Liver (tissue), 3 donors: ENCODE data around the gene MAGED1.

ENCODE experiments used
- FOXA2 ChIP-seq: IDR thresholded peaks from 2 replicates; pipeline ENCODE4 v1.6.1; 2016; ENCODE audit warnings: antibody characterized with exemption
- GABPA ChIP-seq, 2 donors: IDR thresholded peaks in 1 of 2; conservative IDR thresholded peaks in 1 of 2; 2 replicates each; pipeline ENCODE4 v1.6.1; 2016; ENCODE audit warnings: antibody characterized with exemption in 2 of 2, mild to moderate bottlenecking in 1 of 2, moderate library complexity in 1 of 2
- HNF4G ChIP-seq: IDR thresholded peaks from 2 replicates; pipeline ENCODE4 v1.6.1; 2016; ENCODE audit warnings: antibody characterized with exemption
- NR2F2 ChIP-seq: IDR thresholded peaks from 2 replicates; pipeline ENCODE4 v1.6.1; 2016; ENCODE audit warnings: antibody characterized with exemption
- RAD21 ChIP-seq, 2 donors: IDR thresholded peaks; 2 replicates each; pipeline ENCODE4 v1.6.1; 2016; ENCODE audit warnings: antibody characterized with exemption in 2 of 2, mild to moderate bottlenecking in 2 of 2
- TAF1 ChIP-seq: conservative IDR thresholded peaks from 2 replicates; pipeline ENCODE4 v1.6.1; 2016; ENCODE audit warnings: antibody characterized with exemption, mild to moderate bottlenecking
- YY1 ChIP-seq: IDR thresholded peaks from 2 replicates; pipeline ENCODE4 v1.6.1; 2016; ENCODE audit warnings: antibody characterized with exemption, mild to moderate bottlenecking
- TF ChIP-seq, protein P1 (sequence below): IDR thresholded peaks from 2 replicates; pipeline ENCODE4 v1.6.1; 2016; ENCODE audit warnings: antibody characterized with exemption
- TF ChIP-seq, protein P2 (sequence below): fragments of 150-350 bp; IDR thresholded peaks from 2 replicates; pipeline ENCODE4 v1.5.1; 2017; ENCODE audit warnings: improper control_type of control experiment, low read depth, low read length; ENCODE audit not compliant: missing input control
- TF ChIP-seq, protein P3 (sequence below): IDR thresholded peaks from 2 replicates; pipeline ENCODE4 v1.6.1; 2016; ENCODE audit warnings: antibody characterized with exemption, mild to moderate bottlenecking
- TF ChIP-seq, protein P4 (sequence below): IDR thresholded peaks from 2 replicates; pipeline ENCODE4 v1.6.1; 2016; ENCODE audit warnings: antibody characterized with exemption
- donor health status: healthy.
- donor health status: healthy.

DNA sequence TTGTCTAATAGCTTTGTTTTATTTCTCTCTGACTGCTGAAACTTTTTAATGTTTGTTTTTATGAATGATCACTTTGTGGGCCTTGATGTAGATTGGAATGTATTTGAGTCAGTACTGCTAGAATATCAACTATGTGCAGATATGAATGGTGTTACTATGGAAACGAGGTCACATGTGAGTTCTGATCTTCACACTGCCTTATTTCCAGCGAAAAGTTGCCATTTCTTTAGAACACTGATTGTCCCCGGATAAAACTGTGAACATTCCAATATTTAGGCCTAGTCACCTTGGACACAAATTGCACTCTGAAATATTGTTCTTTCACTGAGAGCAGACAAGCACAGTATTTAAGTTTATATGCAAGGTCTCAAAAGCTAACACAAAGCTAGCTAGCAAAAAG lies 27.2 kb upstream of the MAGED1 start:
- TF ChIP-seq, protein P1, sequence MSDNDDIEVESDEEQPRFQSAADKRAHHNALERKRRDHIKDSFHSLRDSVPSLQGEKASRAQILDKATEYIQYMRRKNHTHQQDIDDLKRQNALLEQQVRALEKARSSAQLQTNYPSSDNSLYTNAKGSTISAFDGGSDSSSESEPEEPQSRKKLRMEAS, result no peak
- TF ChIP-seq, protein P2, sequence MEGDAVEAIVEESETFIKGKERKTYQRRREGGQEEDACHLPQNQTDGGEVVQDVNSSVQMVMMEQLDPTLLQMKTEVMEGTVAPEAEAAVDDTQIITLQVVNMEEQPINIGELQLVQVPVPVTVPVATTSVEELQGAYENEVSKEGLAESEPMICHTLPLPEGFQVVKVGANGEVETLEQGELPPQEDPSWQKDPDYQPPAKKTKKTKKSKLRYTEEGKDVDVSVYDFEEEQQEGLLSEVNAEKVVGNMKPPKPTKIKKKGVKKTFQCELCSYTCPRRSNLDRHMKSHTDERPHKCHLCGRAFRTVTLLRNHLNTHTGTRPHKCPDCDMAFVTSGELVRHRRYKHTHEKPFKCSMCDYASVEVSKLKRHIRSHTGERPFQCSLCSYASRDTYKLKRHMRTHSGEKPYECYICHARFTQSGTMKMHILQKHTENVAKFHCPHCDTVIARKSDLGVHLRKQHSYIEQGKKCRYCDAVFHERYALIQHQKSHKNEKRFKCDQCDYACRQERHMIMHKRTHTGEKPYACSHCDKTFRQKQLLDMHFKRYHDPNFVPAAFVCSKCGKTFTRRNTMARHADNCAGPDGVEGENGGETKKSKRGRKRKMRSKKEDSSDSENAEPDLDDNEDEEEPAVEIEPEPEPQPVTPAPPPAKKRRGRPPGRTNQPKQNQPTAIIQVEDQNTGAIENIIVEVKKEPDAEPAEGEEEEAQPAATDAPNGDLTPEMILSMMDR, result no peak
- TF ChIP-seq GABPA (IDR thresholded peaks at IDR 0.05 in 1 of 2, conservative IDR thresholded peaks at IDR 0.05 in 1 of 2) (no peak), HNF4G (no peak), TAF1 (no peak), FOXA2 (no peak), YY1 (no peak), RAD21 (IDR thresholded peaks at IDR 0.05) (no peak), NR2F2 (no peak)
- TF ChIP-seq, protein P3, sequence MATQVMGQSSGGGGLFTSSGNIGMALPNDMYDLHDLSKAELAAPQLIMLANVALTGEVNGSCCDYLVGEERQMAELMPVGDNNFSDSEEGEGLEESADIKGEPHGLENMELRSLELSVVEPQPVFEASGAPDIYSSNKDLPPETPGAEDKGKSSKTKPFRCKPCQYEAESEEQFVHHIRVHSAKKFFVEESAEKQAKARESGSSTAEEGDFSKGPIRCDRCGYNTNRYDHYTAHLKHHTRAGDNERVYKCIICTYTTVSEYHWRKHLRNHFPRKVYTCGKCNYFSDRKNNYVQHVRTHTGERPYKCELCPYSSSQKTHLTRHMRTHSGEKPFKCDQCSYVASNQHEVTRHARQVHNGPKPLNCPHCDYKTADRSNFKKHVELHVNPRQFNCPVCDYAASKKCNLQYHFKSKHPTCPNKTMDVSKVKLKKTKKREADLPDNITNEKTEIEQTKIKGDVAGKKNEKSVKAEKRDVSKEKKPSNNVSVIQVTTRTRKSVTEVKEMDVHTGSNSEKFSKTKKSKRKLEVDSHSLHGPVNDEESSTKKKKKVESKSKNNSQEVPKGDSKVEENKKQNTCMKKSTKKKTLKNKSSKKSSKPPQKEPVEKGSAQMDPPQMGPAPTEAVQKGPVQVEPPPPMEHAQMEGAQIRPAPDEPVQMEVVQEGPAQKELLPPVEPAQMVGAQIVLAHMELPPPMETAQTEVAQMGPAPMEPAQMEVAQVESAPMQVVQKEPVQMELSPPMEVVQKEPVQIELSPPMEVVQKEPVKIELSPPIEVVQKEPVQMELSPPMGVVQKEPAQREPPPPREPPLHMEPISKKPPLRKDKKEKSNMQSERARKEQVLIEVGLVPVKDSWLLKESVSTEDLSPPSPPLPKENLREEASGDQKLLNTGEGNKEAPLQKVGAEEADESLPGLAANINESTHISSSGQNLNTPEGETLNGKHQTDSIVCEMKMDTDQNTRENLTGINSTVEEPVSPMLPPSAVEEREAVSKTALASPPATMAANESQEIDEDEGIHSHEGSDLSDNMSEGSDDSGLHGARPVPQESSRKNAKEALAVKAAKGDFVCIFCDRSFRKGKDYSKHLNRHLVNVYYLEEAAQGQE, result no peak
- TF ChIP-seq, protein P4, sequence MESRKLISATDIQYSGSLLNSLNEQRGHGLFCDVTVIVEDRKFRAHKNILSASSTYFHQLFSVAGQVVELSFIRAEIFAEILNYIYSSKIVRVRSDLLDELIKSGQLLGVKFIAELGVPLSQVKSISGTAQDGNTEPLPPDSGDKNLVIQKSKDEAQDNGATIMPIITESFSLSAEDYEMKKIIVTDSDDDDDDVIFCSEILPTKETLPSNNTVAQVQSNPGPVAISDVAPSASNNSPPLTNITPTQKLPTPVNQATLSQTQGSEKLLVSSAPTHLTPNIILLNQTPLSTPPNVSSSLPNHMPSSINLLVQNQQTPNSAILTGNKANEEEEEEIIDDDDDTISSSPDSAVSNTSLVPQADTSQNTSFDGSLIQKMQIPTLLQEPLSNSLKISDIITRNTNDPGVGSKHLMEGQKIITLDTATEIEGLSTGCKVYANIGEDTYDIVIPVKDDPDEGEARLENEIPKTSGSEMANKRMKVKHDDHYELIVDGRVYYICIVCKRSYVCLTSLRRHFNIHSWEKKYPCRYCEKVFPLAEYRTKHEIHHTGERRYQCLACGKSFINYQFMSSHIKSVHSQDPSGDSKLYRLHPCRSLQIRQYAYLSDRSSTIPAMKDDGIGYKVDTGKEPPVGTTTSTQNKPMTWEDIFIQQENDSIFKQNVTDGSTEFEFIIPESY, result no peak
